SK-N-SH treated with all-trans-retinoic acid at 6 μM for 48 hours (cell line): ENCODE results near the gene AP2B1.

Experiments used
- CREB5 ChIP-seq: fragments of 250-450 bp; sonication (Bioruptor Pico); IDR thresholded peaks from 2 replicates; pipeline ENCODE4 v1.5.1; 2020; ENCODE audit warnings: low read depth, mild to moderate bottlenecking, moderate library complexity
- CSDC2 ChIP-seq: fragments of 250-450 bp; sonication (Bioruptor Pico); IDR thresholded peaks from 2 replicates; pipeline ENCODE4 v1.5.0; 2020; ENCODE audit warnings: mild to moderate bottlenecking, moderate library complexity
- CSRNP3 ChIP-seq: fragments of 250-450 bp; sonication (Bioruptor Pico); IDR thresholded peaks from 2 replicates; pipeline ENCODE4 v1.5.1; 2021; ENCODE audit warnings: mild to moderate bottlenecking, moderate library complexity
- GLIS3 ChIP-seq: fragments of 250-450 bp; sonication (Bioruptor Pico); IDR thresholded peaks from 2 replicates; pipeline ENCODE4 v1.5.0; 2020; ENCODE audit warnings: mild to moderate bottlenecking, moderate library complexity
- OSR1 ChIP-seq: fragments of 250-450 bp; sonication (Bioruptor Pico); IDR thresholded peaks from 2 replicates; pipeline ENCODE4 v1.8.0; 2022; ENCODE audit warnings: moderate library complexity, mild to moderate bottlenecking, inconsistent platforms
- PPARA ChIP-seq: fragments of 250-450 bp; sonication (Bioruptor Pico); IDR thresholded peaks from 2 replicates; pipeline ENCODE4 v1.5.0; 2020; ENCODE audit warnings: mild to moderate bottlenecking, borderline replicate concordance
- RARB ChIP-seq: fragments of 250-450 bp; sonication (Bioruptor Pico); IDR thresholded peaks from 2 replicates; pipeline ENCODE4 v1.8.0; 2021; ENCODE audit warnings: mild to moderate bottlenecking, moderate library complexity
- ZC3H10 ChIP-seq: fragments of 250-450 bp; sonication (Bioruptor Pico); IDR thresholded peaks from 2 replicates; pipeline ENCODE4 v1.5.1; 2021; ENCODE audit warnings: mild to moderate bottlenecking, moderate library complexity
- ZFP3 ChIP-seq: fragments of 250-450 bp; sonication (Bioruptor Pico); IDR thresholded peaks from 2 replicates; pipeline ENCODE4 v1.5.0; 2020; ENCODE audit warnings: mild to moderate bottlenecking, moderate library complexity
- ZNF8 ChIP-seq: fragments of 450-650 bp; formaldehyde crosslinking; IDR thresholded peaks from 2 replicates; pipeline ENCODE4 v1.5.0; 2020; ENCODE audit warnings: mild to moderate bottlenecking, moderate library complexity
- TF ChIP-seq, protein P1 (sequence below): fragments of 250-450 bp; sonication (Bioruptor Pico); IDR thresholded peaks from 2 replicates; pipeline ENCODE4 v1.8.0; 2020; ENCODE audit warnings: mild to moderate bottlenecking, moderate library complexity, borderline replicate concordance
- TF ChIP-seq, protein P2 (sequence below): fragments of 250-450 bp; sonication (Bioruptor Pico); IDR thresholded peaks from 2 replicates; pipeline ENCODE4 v1.5.0; 2020; ENCODE audit warnings: mild to moderate bottlenecking, moderate library complexity

DNA sequence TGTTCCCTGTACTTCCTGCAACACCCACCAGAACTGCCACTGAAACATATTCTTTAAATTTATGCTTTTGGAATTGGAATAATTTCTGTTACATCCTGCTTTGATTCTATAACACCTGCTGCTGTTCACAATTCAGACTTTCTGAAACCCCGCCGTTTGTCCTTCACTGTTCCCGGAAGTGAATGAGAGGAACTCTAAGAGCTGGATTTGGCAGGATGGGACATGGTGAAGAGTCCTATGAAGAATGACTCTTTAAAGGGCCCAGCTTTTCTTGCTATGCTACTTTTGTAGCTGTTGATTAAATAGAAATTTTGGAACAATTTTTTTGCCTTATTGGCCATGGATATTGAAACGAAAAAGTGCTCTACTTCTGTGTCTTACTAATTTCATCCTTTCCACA is 8.9 kb downstream of the AP2B1 start:
- TF ChIP-seq ZC3H10 (CRISPR knock-in tag) (no peak), ZFP3 (CRISPR knock-in tag) (no peak), CREB5 (CRISPR knock-in tag) (no peak), RARB (CRISPR knock-in tag) (no peak), OSR1 (CRISPR knock-in tag) (no peak), CSDC2 (no peak), PPARA (no peak), CSRNP3 (no peak), ZNF8 (no peak), GLIS3 (no peak)
- TF ChIP-seq, protein P1, sequence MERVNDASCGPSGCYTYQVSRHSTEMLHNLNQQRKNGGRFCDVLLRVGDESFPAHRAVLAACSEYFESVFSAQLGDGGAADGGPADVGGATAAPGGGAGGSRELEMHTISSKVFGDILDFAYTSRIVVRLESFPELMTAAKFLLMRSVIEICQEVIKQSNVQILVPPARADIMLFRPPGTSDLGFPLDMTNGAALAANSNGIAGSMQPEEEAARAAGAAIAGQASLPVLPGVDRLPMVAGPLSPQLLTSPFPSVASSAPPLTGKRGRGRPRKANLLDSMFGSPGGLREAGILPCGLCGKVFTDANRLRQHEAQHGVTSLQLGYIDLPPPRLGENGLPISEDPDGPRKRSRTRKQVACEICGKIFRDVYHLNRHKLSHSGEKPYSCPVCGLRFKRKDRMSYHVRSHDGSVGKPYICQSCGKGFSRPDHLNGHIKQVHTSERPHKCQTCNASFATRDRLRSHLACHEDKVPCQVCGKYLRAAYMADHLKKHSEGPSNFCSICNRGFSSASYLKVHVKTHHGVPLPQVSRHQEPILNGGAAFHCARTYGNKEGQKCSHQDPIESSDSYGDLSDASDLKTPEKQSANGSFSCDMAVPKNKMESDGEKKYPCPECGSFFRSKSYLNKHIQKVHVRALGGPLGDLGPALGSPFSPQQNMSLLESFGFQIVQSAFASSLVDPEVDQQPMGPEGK (CRISPR knock-in tag) = no peak
- TF ChIP-seq, protein P2, sequence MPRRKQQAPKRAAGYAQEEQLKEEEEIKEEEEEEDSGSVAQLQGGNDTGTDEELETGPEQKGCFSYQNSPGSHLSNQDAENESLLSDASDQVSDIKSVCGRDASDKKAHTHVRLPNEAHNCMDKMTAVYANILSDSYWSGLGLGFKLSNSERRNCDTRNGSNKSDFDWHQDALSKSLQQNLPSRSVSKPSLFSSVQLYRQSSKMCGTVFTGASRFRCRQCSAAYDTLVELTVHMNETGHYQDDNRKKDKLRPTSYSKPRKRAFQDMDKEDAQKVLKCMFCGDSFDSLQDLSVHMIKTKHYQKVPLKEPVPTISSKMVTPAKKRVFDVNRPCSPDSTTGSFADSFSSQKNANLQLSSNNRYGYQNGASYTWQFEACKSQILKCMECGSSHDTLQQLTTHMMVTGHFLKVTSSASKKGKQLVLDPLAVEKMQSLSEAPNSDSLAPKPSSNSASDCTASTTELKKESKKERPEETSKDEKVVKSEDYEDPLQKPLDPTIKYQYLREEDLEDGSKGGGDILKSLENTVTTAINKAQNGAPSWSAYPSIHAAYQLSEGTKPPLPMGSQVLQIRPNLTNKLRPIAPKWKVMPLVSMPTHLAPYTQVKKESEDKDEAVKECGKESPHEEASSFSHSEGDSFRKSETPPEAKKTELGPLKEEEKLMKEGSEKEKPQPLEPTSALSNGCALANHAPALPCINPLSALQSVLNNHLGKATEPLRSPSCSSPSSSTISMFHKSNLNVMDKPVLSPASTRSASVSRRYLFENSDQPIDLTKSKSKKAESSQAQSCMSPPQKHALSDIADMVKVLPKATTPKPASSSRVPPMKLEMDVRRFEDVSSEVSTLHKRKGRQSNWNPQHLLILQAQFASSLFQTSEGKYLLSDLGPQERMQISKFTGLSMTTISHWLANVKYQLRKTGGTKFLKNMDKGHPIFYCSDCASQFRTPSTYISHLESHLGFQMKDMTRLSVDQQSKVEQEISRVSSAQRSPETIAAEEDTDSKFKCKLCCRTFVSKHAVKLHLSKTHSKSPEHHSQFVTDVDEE (CRISPR knock-in tag) = no peak
